Thymus (tissue), 11 donors: ENCODE measurements around the gene DIRAS3. TPM values are rescaled to one million over a fixed set of nuclear protein-coding genes. Genes with fewer than 3 reads are reported as not detected.
"Not testable (repeated sequence)": the region's sequence is repeated elsewhere in the genome, so short reads cannot be mapped to it uniquely, and the experiment has no call there.

Experiments used
- DNase-seq, 9 donors: peaks; one replicate each; pipeline ENCODE4 v3.0.0-alpha.2; 2013; ENCODE audit warnings: low spot score in 9 of 9, low read depth in 6 of 9, missing footprints in 1 of 9
- H3K27ac ChIP-seq, 2 donors: one replicate each; pipeline ENCODE4 v1.5.1; 2013; ENCODE audit warnings: control low read depth in 1 of 2, low read depth in 1 of 2, low read length in 1 of 2, mild to moderate bottlenecking in 1 of 2, moderate library complexity in 1 of 2
- H3K27me3 ChIP-seq, 2 donors: one replicate each; pipeline ENCODE4 v1.5.1; 2013; ENCODE audit warnings: low read length in 1 of 2; ENCODE audit not compliant: control insufficient read depth in 2 of 2, insufficient read depth in 1 of 2
- H3K36me3 ChIP-seq, 2 donors: one replicate each; pipeline ENCODE4 v1.5.1; 2013; ENCODE audit warnings: low read length in 1 of 2, mild to moderate bottlenecking in 1 of 2, moderate library complexity in 1 of 2; ENCODE audit not compliant: control insufficient read depth in 2 of 2, insufficient read depth in 2 of 2
- H3K4me1 ChIP-seq, 2 donors: one replicate each; pipeline ENCODE4 v1.5.1; 2013; ENCODE audit warnings: low read length in 2 of 2; ENCODE audit not compliant: control insufficient read depth in 2 of 2, insufficient read depth in 2 of 2
- H3K4me3 ChIP-seq, 2 donors: one replicate each; pipeline ENCODE4 v1.5.1; 2013; ENCODE audit warnings: low read length in 2 of 2, control low read depth in 1 of 2, mild to moderate bottlenecking in 1 of 2
- H3K9me3 ChIP-seq, 2 donors: one replicate each; pipeline ENCODE4 v1.5.1; 2013; ENCODE audit warnings: low read length in 1 of 2, mild to moderate bottlenecking in 1 of 2; ENCODE audit not compliant: control insufficient read depth in 2 of 2, insufficient read depth in 1 of 2
- WGBS: extraction: QIAGEN DNeasy Blood & Tissue Kit; methylation state at CpG from one replicate; pipeline ENCODE4 v1.1.7; 2013; 5-methylcytosine and 5-hydroxymethylcytosine counted together
- polyA plus RNA-seq: library from polyadenylated mRNA; stranded (reverse); fragments of 200-250 nt; gene quantifications from one replicate; pipeline ENCODE4 v1.2.3, GENCODE V29; 2013
- total RNA-seq: library from RNA; stranded (reverse); fragments of 120-200 nt; gene quantifications from one replicate; pipeline ENCODE4 v1.2.4, GENCODE V29; 2013
- donor health status: healthy.

DIRAS3 gene
- total and polyA plus RNA-seq, 2 donors: 1.2 to 7.3 TPM

- whole genome bisulfite sequencing: 25% methylated on average over 4 of the region's 4 CpGs
- H3K4me3 ChIP-seq: no peak overlapping the region
- no peaks in the 10 kb centered on the region for H3K4me1 ChIP-seq
- H3K27me3 ChIP-seq: no peaks in the 10 kb centered on the region
- H3K27ac ChIP-seq: no peak overlapping the region
- H3K9me3 ChIP-seq: no peaks in the 10 kb centered on the region
- DNase-seq: no peak
- no peaks in the 10 kb centered on the region for H3K36me3 ChIP-seq
Observed at GRCh38 chr1:68010543-68010942, 39.9 kb downstream of the DIRAS3 start.

- Histone ChIP-seq H3K4me3 (no peak overlapping the region), H3K9me3 (no peaks in the 10 kb centered on the region), H3K27me3 (no peaks in the 10 kb centered on the region), H3K27ac (no peak overlapping the region), H3K4me1 (no peaks in the 10 kb centered on the region), H3K36me3 (no peaks in the 10 kb centered on the region)
- no peak for DNase-seq
Observed at GRCh38 chr1:68010090-68010489, 40.3 kb downstream of the DIRAS3 start.

GRCh38 chr1:68003626-68004025 lies 46.8 kb downstream of the DIRAS3 start:
- H3K9me3 ChIP-seq: not testable (repeated sequence)

GRCh38 chr1:68000191-68000590 lies 50.2 kb downstream of the DIRAS3 start:
- H3K27ac ChIP-seq: no peak overlapping the region
- 0% methylated on average over 1 of the region's 1 CpG for WGBS
- H3K27me3 ChIP-seq: no peaks in the 10 kb centered on the region
- no peak for DNase-seq
- no peaks in the 10 kb centered on the region for H3K9me3 ChIP-seq
- no peaks in the 10 kb centered on the region for H3K4me1 ChIP-seq
- H3K36me3 ChIP-seq: no peaks in the 10 kb centered on the region
- H3K4me3 ChIP-seq: no peak overlapping the region

More at GRCh38 chr1:68003626-68004025, 46.8 kb downstream of the DIRAS3 start:
- not testable (repeated sequence) for H3K36me3 ChIP-seq, H3K4me1 ChIP-seq, H3K4me3 ChIP-seq, DNase-seq, H3K27me3 ChIP-seq, H3K27ac ChIP-seq
- 95% methylated on average over 3 of the region's 3 CpGs for WGBS

GRCh38 chr1:67997746-67998145 lies 52.7 kb downstream of the DIRAS3 start:
- H3K27ac ChIP-seq: no peak overlapping the region
- 90% methylated on average over 2 of the region's 2 CpGs for WGBS
- H3K9me3 ChIP-seq: no peaks in the 10 kb centered on the region
- H3K4me3 ChIP-seq: no peak overlapping the region
- no peaks in the 10 kb centered on the region for H3K36me3 ChIP-seq
- no peaks in the 10 kb centered on the region for H3K27me3 ChIP-seq
- no peak for DNase-seq
- no peaks in the 10 kb centered on the region for H3K4me1 ChIP-seq

Other genes starting within 250 kb of the DIRAS3 start
- gene GNG12, start 217.2 kb downstream of the DIRAS3 start, total RNA-seq: 14.8 TPM
- 19.3 TPM for gene GNG12, start 217.2 kb downstream of the DIRAS3 start, polyA plus RNA-seq
- 9.9 TPM for gene WLS, start 181.9 kb upstream of the DIRAS3 start, total RNA-seq
- 14.7 TPM for gene WLS, start 181.9 kb upstream of the DIRAS3 start, polyA plus RNA-seq